GM12878 (cell line): Measurements from ENCODE around the gene MYO7B. TPM values are rescaled to one million over a fixed set of nuclear protein-coding genes. Genes with fewer than 3 reads are reported as not detected.

ENCODE experiments used
- ATAC-seq: fragments of 200-7000 bp; cut with Tn5 transposase; 3 replicates; pipeline ENCODE4 v1.9.1; 2020; ENCODE audit warnings: mild to moderate bottlenecking, moderate library complexity
- BruUV-seq: library from RNA; stranded (reverse); fragments of 400-500 nt; replicated peaks from 2 replicates; lab custom pipeline; 2021; lab: Mats Ljungman, UMichigan
- CTCF ChIA-PET: fragments of 300-600 bp; sonication (Branson Sonifier 250); formaldehyde crosslinking; extraction: SDS; loops from one replicate; lab custom pipeline; 2021; ENCODE audit warnings: inconsistent platforms; lab: Yijun Ruan, JAX
- POLR2A ChIA-PET: fragments of 350-600 bp; formaldehyde crosslinking; extraction: SDS; loops from one replicate; lab custom pipeline; 2021; ENCODE audit warnings: inconsistent platforms; lab: Charles Lee
- RAD21 ChIA-PET: fragments of 300-600 bp; sonication (Branson Sonifier 250); formaldehyde crosslinking; loops from one replicate; lab custom pipeline; 2023; ENCODE audit warnings: antibody characterized with exemption; ENCODE audit not compliant: unreplicated experiment; lab: Charles Lee
- SMC1A ChIA-PET: fragments of 300-600 bp; sonication (Branson Sonifier 250); formaldehyde crosslinking; loops from one replicate; lab custom pipeline; 2023; ENCODE audit not compliant: unreplicated experiment, uncharacterized antibody; lab: Charles Lee
- DNase-seq: peaks from one replicate; pipeline ENCODE4 v3.0.0-alpha.2; 2011; ENCODE audit warnings: low read depth, low spot score
- FAIRE-seq: peaks from 3 replicates; lab custom pipeline; 2011; peaks lifted over from hg19 to GRCh38; lab: Jason Lieb, UNC
- H2AFZ ChIP-seq: 2 replicates; pipeline ENCODE4 v1.6.0; 2011; ENCODE audit warnings: low read depth, low read length, control low read depth; ENCODE audit not compliant: control insufficient read depth
- H3K27ac ChIP-seq: 2 replicates; pipeline ENCODE4 v1.5.1; 2011; ENCODE audit warnings: control low read depth; ENCODE audit not compliant: control insufficient read depth, insufficient read depth
- H3K27me3 ChIP-seq, 2 experiments: replicated peaks in 1 of 2; 2 replicates each; pipeline versions ENCODE4 v1.6.0 to v1.6.1; 2011; ENCODE audit warnings: low read length in 1 of 2; ENCODE audit not compliant: control insufficient read depth in 2 of 2, insufficient read depth in 2 of 2
- H3K36me3 ChIP-seq, 2 experiments: 2 replicates each; pipeline ENCODE4 v1.5.1; 2011; ENCODE audit warnings: low read length in 1 of 2; ENCODE audit not compliant: control insufficient read depth in 2 of 2, insufficient read depth in 2 of 2
- H3K4me1 ChIP-seq: 2 replicates; pipeline ENCODE4 v1.6.1; 2011; ENCODE audit warnings: mild to moderate bottlenecking, low read length, moderate library complexity, mixed read lengths; ENCODE audit not compliant: control insufficient read depth, insufficient read depth
- H3K4me2 ChIP-seq: 2 replicates; pipeline ENCODE4 v1.6.0; 2011; ENCODE audit warnings: control low read depth; ENCODE audit not compliant: control insufficient read depth, insufficient read depth
- H3K4me3 ChIP-seq: fragments of 200-600 bp; sonication (generic); 2 replicates; pipeline ENCODE4 v1.5.1; 2016
- H3K79me2 ChIP-seq: 2 replicates; pipeline ENCODE4 v1.6.0; 2011; ENCODE audit warnings: low read length; ENCODE audit not compliant: control insufficient read depth, insufficient read depth
- H3K9ac ChIP-seq: 2 replicates; pipeline ENCODE4 v1.8.0; 2011; ENCODE audit warnings: low read length, control low read depth, mixed read lengths; ENCODE audit not compliant: control insufficient read depth, insufficient read depth
- H3K9me3 ChIP-seq: replicated peaks from 3 replicates; pipeline ENCODE4 v1.5.1; 2011; ENCODE audit warnings: mild to moderate bottlenecking, low read length; ENCODE audit not compliant: control insufficient read depth, insufficient read depth
- H4K20me1 ChIP-seq: 2 replicates; pipeline ENCODE4 v1.6.0; 2011; ENCODE audit not compliant: control insufficient read depth, insufficient read depth
- CHD1 ChIP-seq: IDR thresholded peaks from 2 replicates; pipeline ENCODE4 v1.6.1; 2012; ENCODE audit warnings: low read depth, low read length, improper control_type of control experiment
- CHD4 ChIP-seq: fragments of 200-600 bp; sonication (generic); IDR thresholded peaks from 2 replicates; pipeline ENCODE4 v1.6.1; 2016; ENCODE audit warnings: mild to moderate bottlenecking
- IKZF1 ChIP-seq: fragments of 450-650 bp; conservative IDR thresholded peaks from 2 replicates; pipeline ENCODE4 v1.6.1; 2017; ENCODE audit warnings: antibody characterized with exemption, mild to moderate bottlenecking
- IRF4 ChIP-seq: IDR thresholded peaks from 2 replicates; pipeline ENCODE4 v1.6.1; 2011; ENCODE audit warnings: low read depth, low read length
- KAT2A ChIP-seq: conservative IDR thresholded peaks from 2 replicates; pipeline ENCODE4 v1.6.1; 2011; ENCODE audit warnings: low read depth, low read length; ENCODE audit not compliant: control insufficient read depth
- MEF2B ChIP-seq: fragments of 450-650 bp; IDR thresholded peaks from 2 replicates; pipeline ENCODE4 v1.6.1; 2018; ENCODE audit warnings: mild to moderate bottlenecking, moderate library complexity; ENCODE audit not compliant: partially characterized antibody, poor library complexity, severe bottlenecking
- MYB ChIP-seq: fragments of 150-350 bp; IDR thresholded peaks from 2 replicates; pipeline ENCODE4 v1.6.1; 2014; ENCODE audit warnings: mild to moderate bottlenecking, low read depth, low read length, borderline replicate concordance
- RBBP5 ChIP-seq: fragments of 200-600 bp; sonication (generic); conservative IDR thresholded peaks from 2 replicates; pipeline ENCODE4 v1.6.1; 2016
- RCOR1 ChIP-seq: conservative IDR thresholded peaks from 2 replicates; pipeline ENCODE4 v1.6.1; 2012; ENCODE audit warnings: low read depth, low read length, improper control_type of control experiment
- SMARCA5 ChIP-seq: fragments of 450-650 bp; IDR thresholded peaks from 2 replicates; pipeline ENCODE4 v1.6.1; 2017; ENCODE audit warnings: mild to moderate bottlenecking
- SREBF2 ChIP-seq: IDR thresholded peaks from 2 replicates; pipeline ENCODE4 v1.6.1; 2012; ENCODE audit warnings: mild to moderate bottlenecking, low read length
- STAT1 ChIP-seq: fragments of 450-650 bp; conservative IDR thresholded peaks from 2 replicates; pipeline ENCODE4 v1.6.1; 2014; ENCODE audit warnings: antibody characterized with exemption, mild to moderate bottlenecking
- TAF1 ChIP-seq: IDR thresholded peaks from 2 replicates; pipeline ENCODE4 v1.6.1; 2011; ENCODE audit warnings: mild to moderate bottlenecking, low read depth, low read length, borderline replicate concordance
- ZSCAN29 ChIP-seq: fragments of 450-650 bp; IDR thresholded peaks from 2 replicates; pipeline ENCODE4 v1.6.1; 2017; ENCODE audit warnings: mild to moderate bottlenecking, moderate library complexity
- WGBS: methylation state at CpG from one replicate; pipeline ENCODE4 v1.1.6; 2016; ENCODE audit warnings: low lambda C conversion rate; ENCODE audit not compliant: insufficient replicate concordance, insufficient coverage; ENCODE audit errors: missing lambda C conversion rate; 5-methylcytosine and 5-hydroxymethylcytosine counted together
- in situ Hi-C: fragments of 300-500 bp; cut with MboI; formaldehyde crosslinking; loops from 9 replicates; pipeline ENCODE4 v1.14.3; 2018; ENCODE audit warnings: mixed read lengths
- intact Hi-C: fragments of 100-400 bp; cut with micrococcal nuclease; formaldehyde crosslinking; loops from one replicate; pipeline ENCODE4 v1.14.2; 2022; ENCODE audit not compliant: unreplicated experiment
- polyA plus RNA-seq, 11 experiments: library from polyadenylated mRNA; depleted of rRNA in 4 of 11; unstranded in 6 of 11; stranded (reverse) in 5 of 11; fragments of >200 nt; fragmentation: Nextera tagmentation in 4 of 11; fragmentation: Illumina TruSeq in 1 of 11; extraction: Ambion mirVana in 4 of 11; extraction: Trizol in 1 of 11; gene quantifications; 1 replicate in 1 of 11; 2 replicates in 10 of 11; pipeline versions ENCODE4 v1.2.1 to v1.2.3, GENCODE V29; 2011 to 2016; ENCODE audit warnings: inconsistent platforms in 2 of 11, missing spikeins in 2 of 11, low read depth in 1 of 11
- total RNA-seq, 4 experiments: library from RNA; depleted of rRNA in 3 of 4; stranded (reverse); fragments of >200 nt in 3 of 4; fragmentation: Illumina TruSeq in 1 of 4; extraction: Trizol in 1 of 4; gene quantifications; 2 replicates each; pipeline versions ENCODE4 v1.2.1 to v1.2.3, GENCODE V29; 2013 to 2021
- TF ChIP-seq, protein P1 (sequence below): IDR thresholded peaks from 2 replicates; pipeline ENCODE4 v1.6.1; 2011; ENCODE audit warnings: borderline replicate concordance, low read depth, mild to moderate bottlenecking, moderate library complexity, mixed read lengths, low read length; ENCODE audit not compliant: insufficient read depth; ENCODE audit errors: extremely low read length

Gene MYO7B
- total and polyA plus RNA-seq, 10 of the 15 experiments (the other 5 are each of a cell fraction or from before 2014, with no cell fraction given): 0.08 to 4.8 (median 1.2) TPM

- in situ Hi-C loops: no loop called here
- Histone ChIP-seq H3K9ac (no peak overlapping the region), H3K36me3 (no peaks in the 10 kb centered on the region), H3K4me3 (no peak overlapping the region), H3K4me1 (no peaks in the 10 kb centered on the region), H3K9me3 (peaks cover 8% of the 10 kb centered on the region; the same call in 2 of the 3 replicates), H3K79me2 (no peaks in the 10 kb centered on the region), H3K4me2 (no peak overlapping the region), H3K27me3 (peaks cover 0 to 2% of the 10 kb centered on the region in 2 experiments; a peak in 2 of 4 replicates), H2AFZ (no peak overlapping the region), H3K27ac (no peak overlapping the region), H4K20me1 (no peaks in the 10 kb centered on the region)
- FAIRE-seq: no peak
- ATAC-seq: no peak
- ChIA-PET POLR2A (no interaction called here), CTCF (interaction anchor here (0.7 kb wide), 1 partner anchor 94 kb away, joined by 3 read pairs; no protein-coding TSS in a partner anchor), RAD21 (no interaction called here), SMC1A (no interaction called here)
- intact Hi-C loops: no loop called here
- DNase-seq: no peak
- BruUV-seq: no TSS peak
- TF ChIP-seq SREBF2 (no peak), STAT1 (no peak), TAF1 (no peak), IRF4 (no peak), MYB (no peak), CHD1 (no peak), CHD4 (no peak), MEF2B (no peak), IKZF1 (no peak), SMARCA5 (no peak), ZSCAN29 (no peak), KAT2A (no peak), RCOR1 (no peak), RBBP5 (no peak)
- TF ChIP-seq, protein P1, sequence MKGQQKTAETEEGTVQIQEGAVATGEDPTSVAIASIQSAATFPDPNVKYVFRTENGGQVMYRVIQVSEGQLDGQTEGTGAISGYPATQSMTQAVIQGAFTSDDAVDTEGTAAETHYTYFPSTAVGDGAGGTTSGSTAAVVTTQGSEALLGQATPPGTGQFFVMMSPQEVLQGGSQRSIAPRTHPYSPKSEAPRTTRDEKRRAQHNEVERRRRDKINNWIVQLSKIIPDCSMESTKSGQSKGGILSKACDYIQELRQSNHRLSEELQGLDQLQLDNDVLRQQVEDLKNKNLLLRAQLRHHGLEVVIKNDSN: no peak
- WGBS: 32% methylated on average over 8 of the region's 8 CpGs
These were observed 150.1 kb downstream of the MYO7B start for GRCh38 chr2:127685410-127686080.

Other genes with a start within 250 kb of the MYO7B start
- 27.4 and 28.6 TPM in 2 replicates for gene ERCC3, start 241.5 kb upstream of the MYO7B start, total RNA-seq (2014; rRNA removed)
- gene ERCC3, start 241.5 kb upstream of the MYO7B start, total RNA-seq (2014; rRNA removed; fragmentation: Illumina TruSeq; extraction: Trizol): 41.2 and 41.9 TPM in 2 replicates
- 40.4 TPM in 2 replicates for gene ERCC3, start 241.5 kb upstream of the MYO7B start, total RNA-seq (2021)
- 60.8 and 64.8 TPM in 2 replicates for gene ERCC3, start 241.5 kb upstream of the MYO7B start, polyA plus RNA-seq (2011; rRNA removed)
- gene ERCC3, start 241.5 kb upstream of the MYO7B start, polyA plus RNA-seq (2014; fragmentation: Illumina TruSeq; extraction: Trizol): 53.9 and 61.6 TPM in 2 replicates
- gene ERCC3, start 241.5 kb upstream of the MYO7B start, polyA plus RNA-seq (2014; fragmentation: Nextera tagmentation; extraction: Ambion mirVana): 10 to 100 TPM; 17.1 to 23.9 TPM
- gene ERCC3, start 241.5 kb upstream of the MYO7B start, polyA plus RNA-seq (2014; rRNA removed): 43.5 and 43.6 TPM in 2 replicates
- gene ERCC3, start 241.5 kb upstream of the MYO7B start, polyA plus RNA-seq (2016; fragmentation: Nextera tagmentation; extraction: Ambion mirVana): 10 to 100 TPM; 52.5 to 54.8 TPM
- 24.1 and 25.1 TPM in 2 replicates for gene MAP3K2, start 147.7 kb upstream of the MYO7B start, total RNA-seq (2014; rRNA removed)
- 15.7 and 17.7 TPM in 2 replicates for gene MAP3K2, start 147.7 kb upstream of the MYO7B start, total RNA-seq (2014; rRNA removed; fragmentation: Illumina TruSeq; extraction: Trizol)
- gene MAP3K2, start 147.7 kb upstream of the MYO7B start, total RNA-seq (2021): 35.9 and 39.6 TPM in 2 replicates
- 18.1 and 22.4 TPM in 2 replicates for gene MAP3K2, start 147.7 kb upstream of the MYO7B start, polyA plus RNA-seq (2011; rRNA removed)
- gene MAP3K2, start 147.7 kb upstream of the MYO7B start, polyA plus RNA-seq (2014; fragmentation: Illumina TruSeq; extraction: Trizol): 14.5 and 16.5 TPM in 2 replicates
- 1 to 10 TPM; 2.7 to 6.4 TPM for gene MAP3K2, start 147.7 kb upstream of the MYO7B start, polyA plus RNA-seq (2014; fragmentation: Nextera tagmentation; extraction: Ambion mirVana)
- 10.9 and 12.8 TPM in 2 replicates for gene MAP3K2, start 147.7 kb upstream of the MYO7B start, polyA plus RNA-seq (2014; rRNA removed)
- gene MAP3K2, start 147.7 kb upstream of the MYO7B start, polyA plus RNA-seq (2016; fragmentation: Nextera tagmentation; extraction: Ambion mirVana): 10 to 100 TPM in 1 of 2 experiments, 1 to 10 TPM in 1; 4.9 to 26.3 TPM
- gene PROC, start 117.3 kb upstream of the MYO7B start, total RNA-seq (2014; rRNA removed): not detected in 2 replicates
- not detected in 2 replicates for gene PROC, start 117.3 kb upstream of the MYO7B start, total RNA-seq (2014; rRNA removed; fragmentation: Illumina TruSeq; extraction: Trizol)
- not detected in 2 replicates for gene PROC, start 117.3 kb upstream of the MYO7B start, total RNA-seq (2021)
- gene PROC, start 117.3 kb upstream of the MYO7B start, polyA plus RNA-seq (2011; rRNA removed): not detected in 2 replicates
- gene PROC, start 117.3 kb upstream of the MYO7B start, polyA plus RNA-seq (2014; fragmentation: Illumina TruSeq; extraction: Trizol): not detected in 2 replicates
- not detected for gene PROC, start 117.3 kb upstream of the MYO7B start, polyA plus RNA-seq (2014; fragmentation: Nextera tagmentation; extraction: Ambion mirVana)
- not detected in 2 replicates for gene PROC, start 117.3 kb upstream of the MYO7B start, polyA plus RNA-seq (2014; rRNA removed)
- not detected for gene PROC, start 117.3 kb upstream of the MYO7B start, polyA plus RNA-seq (2016; fragmentation: Nextera tagmentation; extraction: Ambion mirVana)
- 41.0 and 47.9 TPM in 2 replicates for gene IWS1, start 9.2 kb upstream of the MYO7B start, total RNA-seq (2014; rRNA removed)
- 66.4 and 68.9 TPM in 2 replicates for gene IWS1, start 9.2 kb upstream of the MYO7B start, total RNA-seq (2014; rRNA removed; fragmentation: Illumina TruSeq; extraction: Trizol)
- 43.8 and 45.9 TPM in 2 replicates for gene IWS1, start 9.2 kb upstream of the MYO7B start, total RNA-seq (2021)
- 48.6 and 68.4 TPM in 2 replicates for gene IWS1, start 9.2 kb upstream of the MYO7B start, polyA plus RNA-seq (2011; rRNA removed)
- gene IWS1, start 9.2 kb upstream of the MYO7B start, polyA plus RNA-seq (2014; fragmentation: Illumina TruSeq; extraction: Trizol): 62.8 and 80.0 TPM in 2 replicates
- 10 to 100 TPM; 21.9 to 34.2 TPM for gene IWS1, start 9.2 kb upstream of the MYO7B start, polyA plus RNA-seq (2014; fragmentation: Nextera tagmentation; extraction: Ambion mirVana)
- 36.7 and 37.9 TPM in 2 replicates for gene IWS1, start 9.2 kb upstream of the MYO7B start, polyA plus RNA-seq (2014; rRNA removed)
- gene IWS1, start 9.2 kb upstream of the MYO7B start, polyA plus RNA-seq (2016; fragmentation: Nextera tagmentation; extraction: Ambion mirVana): 10 to 100 TPM; 45.6 to 53.7 TPM
- gene GPR17, start 110.5 kb downstream of the MYO7B start, total RNA-seq (2014; rRNA removed): not detected in 2 replicates
- not detected in 2 replicates for gene GPR17, start 110.5 kb downstream of the MYO7B start, total RNA-seq (2014; rRNA removed; fragmentation: Illumina TruSeq; extraction: Trizol)
- not detected in 2 replicates for gene GPR17, start 110.5 kb downstream of the MYO7B start, total RNA-seq (2021)
- not detected in 2 replicates for gene GPR17, start 110.5 kb downstream of the MYO7B start, polyA plus RNA-seq (2011; rRNA removed)
- gene GPR17, start 110.5 kb downstream of the MYO7B start, polyA plus RNA-seq (2014; fragmentation: Illumina TruSeq; extraction: Trizol): not detected in 2 replicates
- gene GPR17, start 110.5 kb downstream of the MYO7B start, polyA plus RNA-seq (2014; fragmentation: Nextera tagmentation; extraction: Ambion mirVana): not detected
- gene GPR17, start 110.5 kb downstream of the MYO7B start, polyA plus RNA-seq (2014; rRNA removed): not detected in 2 replicates
- not detected for gene GPR17, start 110.5 kb downstream of the MYO7B start, polyA plus RNA-seq (2016; fragmentation: Nextera tagmentation; extraction: Ambion mirVana)
- 0.06 and 0.11 TPM in 2 replicates for gene LIMS2, start 139.8 kb downstream of the MYO7B start, total RNA-seq (2014; rRNA removed)
- 0.13 TPM in 1 of 2 replicates, not detected in the other for gene LIMS2, start 139.8 kb downstream of the MYO7B start, total RNA-seq (2014; rRNA removed; fragmentation: Illumina TruSeq; extraction: Trizol)
- gene LIMS2, start 139.8 kb downstream of the MYO7B start, total RNA-seq (2021): 0.51 and 0.74 TPM in 2 replicates
- not detected in 2 replicates for gene LIMS2, start 139.8 kb downstream of the MYO7B start, polyA plus RNA-seq (2011; rRNA removed)
- gene LIMS2, start 139.8 kb downstream of the MYO7B start, polyA plus RNA-seq (2014; fragmentation: Illumina TruSeq; extraction: Trizol): 0.19 TPM in 1 of 2 replicates, not detected in the other
- gene LIMS2, start 139.8 kb downstream of the MYO7B start, polyA plus RNA-seq (2014; fragmentation: Nextera tagmentation; extraction: Ambion mirVana): under 1 TPM in 1 of 2 experiments, not detected in 1; 0.07 TPM
- 0.58 and 0.81 TPM in 2 replicates for gene LIMS2, start 139.8 kb downstream of the MYO7B start, polyA plus RNA-seq (2014; rRNA removed)
- under 1 TPM; 0.14 to 0.19 TPM for gene LIMS2, start 139.8 kb downstream of the MYO7B start, polyA plus RNA-seq (2016; fragmentation: Nextera tagmentation; extraction: Ambion mirVana)
- 8.4 and 9.3 TPM in 2 replicates for gene SFT2D3, start 165.8 kb downstream of the MYO7B start, total RNA-seq (2014; rRNA removed)
- 5.4 and 5.5 TPM in 2 replicates for gene SFT2D3, start 165.8 kb downstream of the MYO7B start, total RNA-seq (2014; rRNA removed; fragmentation: Illumina TruSeq; extraction: Trizol)
- gene SFT2D3, start 165.8 kb downstream of the MYO7B start, total RNA-seq (2021): 6.2 and 6.5 TPM in 2 replicates
- 4.2 and 5.9 TPM in 2 replicates for gene SFT2D3, start 165.8 kb downstream of the MYO7B start, polyA plus RNA-seq (2011; rRNA removed)
- 6.6 and 7.4 TPM in 2 replicates for gene SFT2D3, start 165.8 kb downstream of the MYO7B start, polyA plus RNA-seq (2014; fragmentation: Illumina TruSeq; extraction: Trizol)
- gene SFT2D3, start 165.8 kb downstream of the MYO7B start, polyA plus RNA-seq (2014; fragmentation: Nextera tagmentation; extraction: Ambion mirVana): not detected
- 6.6 and 6.8 TPM in 2 replicates for gene SFT2D3, start 165.8 kb downstream of the MYO7B start, polyA plus RNA-seq (2014; rRNA removed)
- gene SFT2D3, start 165.8 kb downstream of the MYO7B start, polyA plus RNA-seq (2016; fragmentation: Nextera tagmentation; extraction: Ambion mirVana): not detected